Smooth muscle cell (in vitro differentiated cells): ENCODE data around the gene C1orf210. TPM values are rescaled to one million over a fixed set of nuclear protein-coding genes. Genes with fewer than 3 reads are reported as not detected.

Experiments
- DNase-seq: peaks from one replicate; lab custom pipeline; 2025; ENCODE audit not compliant: unreplicated experiment; lab: John Stamatoyannopoulos, UW
- H2AFZ ChIP-seq: fragments of 200-600 bp; sonication (generic); 2 replicates; pipeline ENCODE4 v1.6.0; 2016; ENCODE audit warnings: antibody characterized with exemption, low read depth, mild to moderate bottlenecking
- H3F3A ChIP-seq: fragments of 200-600 bp; sonication (generic); 2 replicates; pipeline ENCODE4 v1.6.0; 2017; ENCODE audit warnings: antibody characterized with exemption, low read depth
- H3K27ac ChIP-seq: fragments of 200-600 bp; sonication (generic); 2 replicates; pipeline ENCODE4 v1.5.1; 2016; ENCODE audit warnings: low read depth, mild to moderate bottlenecking
- H3K27me3 ChIP-seq: fragments of 200-600 bp; sonication (generic); 2 replicates; pipeline ENCODE4 v1.6.1; 2016; ENCODE audit warnings: low read depth, mild to moderate bottlenecking
- H3K36me3 ChIP-seq: fragments of 200-600 bp; sonication (generic); 2 replicates; pipeline ENCODE4 v1.5.1; 2016; ENCODE audit warnings: low read depth
- H3K4me1 ChIP-seq: fragments of 200-600 bp; sonication (generic); 2 replicates; pipeline ENCODE4 v1.5.1; 2016; ENCODE audit warnings: low read depth
- H3K4me2 ChIP-seq: fragments of 200-600 bp; sonication (generic); 2 replicates; pipeline ENCODE4 v1.6.0; 2016; ENCODE audit warnings: mild to moderate bottlenecking
- H3K4me3 ChIP-seq: fragments of 200-600 bp; sonication (generic); 2 replicates; pipeline ENCODE4 v1.5.1; 2016; ENCODE audit warnings: mild to moderate bottlenecking
- H3K79me2 ChIP-seq: fragments of 200-600 bp; sonication (generic); 2 replicates; pipeline ENCODE4 v1.6.0; 2016; ENCODE audit warnings: low read depth, mild to moderate bottlenecking
- H3K9ac ChIP-seq: fragments of 200-600 bp; sonication (generic); 2 replicates; pipeline ENCODE4 v1.6.0; 2016; ENCODE audit warnings: low read depth
- H3K9me3 ChIP-seq: fragments of 200-600 bp; sonication (generic); replicated peaks from 2 replicates; pipeline ENCODE4 v1.5.1; 2016; ENCODE audit warnings: low read depth
- H4K20me1 ChIP-seq: fragments of 200-600 bp; sonication (generic); 2 replicates; pipeline ENCODE4 v1.6.0; 2016; ENCODE audit warnings: low read depth
- WGBS: methylation state at CpG from one replicate; pipeline ENCODE4 v1.1.7; 2016; ENCODE audit warnings: low lambda C conversion rate; 5-methylcytosine and 5-hydroxymethylcytosine counted together
- polyA plus RNA-seq: library from polyadenylated mRNA; unstranded; fragments of >200 nt; fragmentation: Nextera tagmentation; extraction: Ambion mirVana; gene quantifications from 2 replicates; pipeline ENCODE4 v1.2.1, GENCODE V29; 2016
- total RNA-seq: library from RNA; depleted of rRNA; stranded (reverse); fragments of >200 nt; gene quantifications from 2 replicates; pipeline ENCODE4 v1.2.3, GENCODE V29; 2014
- TF ChIP-seq, protein P1 (sequence below): fragments of 200-600 bp; sonication (generic); IDR thresholded peaks from 2 replicates; pipeline ENCODE4 v1.5.1; 2017; ENCODE audit warnings: borderline replicate concordance, mild to moderate bottlenecking, antibody characterized with exemption; ENCODE audit not compliant: insufficient read depth, poor library complexity, severe bottlenecking

C1orf210 gene
- total and polyA plus RNA-seq, 2 experiments from 2014 or later = 0.72 to 1.2 TPM

DNA sequence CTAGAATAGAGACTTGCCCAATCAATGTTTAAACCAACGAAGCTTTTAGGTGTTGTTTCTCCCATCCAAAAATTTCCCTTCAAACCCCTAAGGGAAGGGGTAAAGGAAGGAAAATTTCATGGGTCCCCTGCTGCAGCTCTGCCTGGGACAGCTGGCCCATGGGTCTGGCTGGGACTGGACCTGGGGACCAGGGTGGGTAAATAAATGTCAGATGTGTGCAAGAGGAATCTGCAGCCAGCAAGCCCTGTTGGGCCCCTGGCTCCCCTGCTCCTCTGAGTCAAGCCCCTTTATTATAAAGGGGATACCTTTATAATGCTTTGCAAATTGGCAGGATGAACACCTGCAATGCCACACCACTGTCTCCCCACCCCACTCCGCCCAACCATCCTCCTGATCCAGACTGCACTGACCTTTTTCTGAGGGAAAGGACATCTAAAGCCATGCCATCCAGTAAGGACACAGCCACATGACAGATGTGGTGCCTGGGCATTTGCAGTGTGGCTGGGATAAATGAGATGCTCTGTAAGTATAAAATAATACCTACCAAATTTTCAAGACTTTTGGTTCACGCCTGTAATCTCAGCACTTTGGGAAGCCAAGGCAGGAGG lies 17.5 kb downstream of the C1orf210 start:
- Histone ChIP-seq H3K36me3 (no peaks in the 10 kb centered on the region), H2AFZ (no peak overlapping the region), H3K4me2 (no peak overlapping the region), H3K4me1 (peaks cover 8% of the 10 kb centered on the region), H3K9ac (no peak overlapping the region), H4K20me1 (no peaks in the 10 kb centered on the region), H3K9me3 (no peaks in the 10 kb centered on the region), H3K79me2 (no peaks in the 10 kb centered on the region), H3K4me3 (no peak overlapping the region), H3K27me3 (no peaks in the 10 kb centered on the region), H3K27ac (no peak overlapping the region), H3F3A (no peaks in the 10 kb centered on the region)
- TF ChIP-seq, protein P1, sequence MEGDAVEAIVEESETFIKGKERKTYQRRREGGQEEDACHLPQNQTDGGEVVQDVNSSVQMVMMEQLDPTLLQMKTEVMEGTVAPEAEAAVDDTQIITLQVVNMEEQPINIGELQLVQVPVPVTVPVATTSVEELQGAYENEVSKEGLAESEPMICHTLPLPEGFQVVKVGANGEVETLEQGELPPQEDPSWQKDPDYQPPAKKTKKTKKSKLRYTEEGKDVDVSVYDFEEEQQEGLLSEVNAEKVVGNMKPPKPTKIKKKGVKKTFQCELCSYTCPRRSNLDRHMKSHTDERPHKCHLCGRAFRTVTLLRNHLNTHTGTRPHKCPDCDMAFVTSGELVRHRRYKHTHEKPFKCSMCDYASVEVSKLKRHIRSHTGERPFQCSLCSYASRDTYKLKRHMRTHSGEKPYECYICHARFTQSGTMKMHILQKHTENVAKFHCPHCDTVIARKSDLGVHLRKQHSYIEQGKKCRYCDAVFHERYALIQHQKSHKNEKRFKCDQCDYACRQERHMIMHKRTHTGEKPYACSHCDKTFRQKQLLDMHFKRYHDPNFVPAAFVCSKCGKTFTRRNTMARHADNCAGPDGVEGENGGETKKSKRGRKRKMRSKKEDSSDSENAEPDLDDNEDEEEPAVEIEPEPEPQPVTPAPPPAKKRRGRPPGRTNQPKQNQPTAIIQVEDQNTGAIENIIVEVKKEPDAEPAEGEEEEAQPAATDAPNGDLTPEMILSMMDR = no peak
- 91% methylated on average over 3 of the region's 3 CpGs for WGBS
- DNase-seq = no peak

DNA sequence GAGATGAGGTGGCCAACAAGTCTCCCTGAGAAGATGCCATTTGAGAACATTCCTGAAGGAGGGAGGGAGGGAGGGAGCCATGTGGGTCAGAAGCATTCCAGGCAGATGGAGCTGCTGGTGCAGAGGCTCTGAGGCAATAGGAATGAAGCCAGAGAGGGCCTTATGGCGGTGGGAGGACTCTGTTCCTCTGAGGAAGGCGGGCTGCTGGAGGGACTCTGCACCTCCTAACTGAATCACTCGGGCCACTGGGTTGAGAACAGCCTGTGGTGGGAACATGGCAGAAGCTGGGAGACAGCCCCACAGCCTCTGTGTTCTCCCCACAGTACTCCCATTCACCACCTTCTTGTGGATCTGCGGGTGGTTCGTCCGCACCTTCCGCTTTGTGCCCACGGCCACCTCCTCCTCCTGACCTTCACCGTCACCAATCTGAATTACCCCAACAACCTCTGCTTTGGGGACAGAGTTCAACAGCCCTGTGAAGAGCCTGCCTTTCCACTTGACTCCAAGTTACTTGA lies 18.0 kb downstream of the C1orf210 start:
- Histone ChIP-seq H3K9me3 (no peaks in the 10 kb centered on the region), H3F3A (no peaks in the 10 kb centered on the region), H3K9ac (no peak overlapping the region), H3K4me1 (peaks cover 8% of the 10 kb centered on the region), H3K4me2 (no peak overlapping the region), H3K27me3 (no peaks in the 10 kb centered on the region), H4K20me1 (no peaks in the 10 kb centered on the region), H2AFZ (no peak overlapping the region), H3K4me3 (no peak overlapping the region), H3K36me3 (no peaks in the 10 kb centered on the region), H3K79me2 (no peaks in the 10 kb centered on the region), H3K27ac (no peak overlapping the region)
- TF ChIP-seq, protein P1 = no peak
- no peak for DNase-seq
- WGBS = 91% methylated on average over 9 of the region's 9 CpGs

DNA sequence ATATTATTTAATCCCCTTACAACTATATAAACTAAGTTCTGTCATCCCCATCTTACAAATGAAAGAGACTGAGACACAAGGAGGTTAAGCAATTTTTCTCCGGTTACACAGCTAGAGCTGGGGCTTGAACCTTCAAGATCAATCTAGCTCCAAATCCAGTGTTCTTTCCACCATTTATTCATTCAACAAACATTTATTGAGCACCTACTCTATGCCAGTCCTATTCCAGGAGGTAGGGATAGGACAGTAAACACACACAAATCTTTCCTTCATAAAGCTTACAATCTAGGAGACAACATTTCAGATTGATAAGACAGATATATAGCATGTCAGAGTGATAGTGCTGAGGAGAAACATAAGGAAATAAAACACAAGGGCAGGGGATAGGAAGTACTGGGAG lies 18.5 kb downstream of the C1orf210 start:
- Histone ChIP-seq H3K4me2 (no peak overlapping the region), H3K36me3 (no peaks in the 10 kb centered on the region), H3K9me3 (peaks cover 3% of the 10 kb centered on the region), H3K4me1 (peaks cover 8% of the 10 kb centered on the region), H3K27me3 (no peaks in the 10 kb centered on the region), H3K9ac (no peak overlapping the region), H3F3A (no peaks in the 10 kb centered on the region), H2AFZ (no peak overlapping the region), H3K79me2 (no peaks in the 10 kb centered on the region), H3K4me3 (no peak overlapping the region), H3K27ac (no peak overlapping the region), H4K20me1 (no peaks in the 10 kb centered on the region)
- WGBS = 100% methylated on average over 1 of the region's 1 CpG
- no peak for DNase-seq
- TF ChIP-seq, protein P1 = no peak

DNA sequence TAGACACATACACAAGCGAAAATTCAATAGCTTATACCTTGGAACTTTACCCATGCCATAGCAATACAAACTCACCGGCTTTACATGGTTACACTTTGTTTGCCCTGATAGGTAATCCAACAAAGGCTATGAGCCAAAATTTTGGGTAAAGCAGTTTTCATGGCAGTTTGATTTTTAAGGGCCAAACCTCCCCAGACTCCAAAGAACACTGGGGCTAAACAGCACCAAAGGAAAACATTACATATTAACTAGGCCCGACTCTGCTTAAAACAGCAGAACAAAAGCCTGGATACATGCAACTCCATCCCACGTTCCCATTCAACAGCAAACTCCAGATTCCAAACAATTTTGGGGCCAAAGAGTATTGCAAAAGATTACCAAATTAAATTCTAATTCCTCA lies 19.9 kb downstream of the C1orf210 start:
- no peaks in the 10 kb centered on the region for H3F3A ChIP-seq
- DNase-seq = no peak
- H3K79me2 ChIP-seq = no peaks in the 10 kb centered on the region
- H3K36me3 ChIP-seq = no peaks in the 10 kb centered on the region
- peaks cover 4% of the 10 kb centered on the region for H3K9me3 ChIP-seq
- no peak overlapping the region for H3K9ac ChIP-seq
- H3K27ac ChIP-seq = no peak overlapping the region
- H3K4me1 ChIP-seq = no peaks in the 10 kb centered on the region
- no peaks in the 10 kb centered on the region for H4K20me1 ChIP-seq
- H3K4me3 ChIP-seq = no peak overlapping the region
- H2AFZ ChIP-seq = no peak overlapping the region
- 89% methylated on average over 4 of the region's 4 CpGs for WGBS
- no peaks in the 10 kb centered on the region for H3K27me3 ChIP-seq
- TF ChIP-seq, protein P1 = no peak
- no peak overlapping the region for H3K4me2 ChIP-seq
